GM23338 (cell line): ENCODE results near the gene RTL10. TPM values are rescaled to one million over a fixed set of nuclear protein-coding genes. Genes with fewer than 3 reads are reported as not detected.

ENCODE experiments used
- ATAC-seq: fragments of 200-7000 bp; cut with Tn5 transposase; 3 replicates; pipeline ENCODE4 v1.9.1; 2020
- DNase-seq: peaks from one replicate; pipeline ENCODE4 v3.0.0-alpha.2; 2015; ENCODE audit warnings: low spot score
- H2AFZ ChIP-seq: fragments of 200-600 bp; sonication (generic); 2 replicates; pipeline ENCODE4 v1.8.0; 2016; ENCODE audit warnings: antibody characterized with exemption, mild to moderate bottlenecking, moderate library complexity
- H3F3A ChIP-seq: fragments of 200-600 bp; sonication (generic); replicated peaks from 2 replicates; pipeline ENCODE4 v1.8.0; 2017; ENCODE audit warnings: antibody characterized with exemption, mixed run types, low read depth
- H3K27ac ChIP-seq: fragments of 200-600 bp; sonication (generic); 2 replicates; pipeline ENCODE4 v1.6.1; 2016; ENCODE audit warnings: low read depth
- H3K27me3 ChIP-seq: fragments of 200-600 bp; sonication (generic); 2 replicates; pipeline ENCODE4 v1.8.0; 2016; ENCODE audit warnings: mild to moderate bottlenecking, mixed run types, moderate library complexity; ENCODE audit not compliant: insufficient read depth
- H3K36me3 ChIP-seq: fragments of 200-600 bp; sonication (generic); 2 replicates; pipeline ENCODE4 v1.8.0; 2016; ENCODE audit warnings: mild to moderate bottlenecking; ENCODE audit not compliant: insufficient read depth
- H3K4me1 ChIP-seq: fragments of 200-600 bp; sonication (generic); 2 replicates; pipeline ENCODE4 v1.8.0; 2016; ENCODE audit warnings: mild to moderate bottlenecking, moderate library complexity; ENCODE audit not compliant: insufficient read depth
- H3K4me2 ChIP-seq: fragments of 200-600 bp; sonication (generic); 2 replicates; pipeline ENCODE4 v1.7.1; 2017; ENCODE audit warnings: mixed run types
- H3K4me3 ChIP-seq: fragments of 200-600 bp; sonication (generic); 2 replicates; pipeline ENCODE4 v1.6.1; 2016; ENCODE audit warnings: mixed run types
- H3K79me2 ChIP-seq: fragments of 200-600 bp; sonication (generic); replicated peaks from 2 replicates; pipeline ENCODE4 v1.8.0; 2017; ENCODE audit warnings: mild to moderate bottlenecking; ENCODE audit not compliant: insufficient read depth
- H3K9me2 ChIP-seq: fragments of 200-600 bp; sonication (generic); 2 replicates; pipeline ENCODE4 v1.8.0; 2017; ENCODE audit not compliant: insufficient read depth
- H4K20me1 ChIP-seq: fragments of 200-600 bp; sonication (generic); replicated peaks from 2 replicates; pipeline ENCODE4 v1.8.0; 2017; ENCODE audit warnings: mild to moderate bottlenecking; ENCODE audit not compliant: insufficient read depth
- H3K27ac Mint-ChIP-seq: 2 replicates; pipeline ENCODE4 v1.8.0; 2020; ENCODE audit warnings: inconsistent platforms, mild to moderate bottlenecking, moderate library complexity, mixed read lengths
- H3K27me3 Mint-ChIP-seq: 3 replicates; pipeline ENCODE4 v1.8.0; 2022; ENCODE audit warnings: low read depth, mild to moderate bottlenecking, moderate library complexity, mixed read lengths, inconsistent platforms; ENCODE audit not compliant: insufficient read depth, poor library complexity
- H3K36me3 Mint-ChIP-seq: 3 replicates; pipeline ENCODE4 v1.8.0; 2021; ENCODE audit warnings: low read depth, mild to moderate bottlenecking, inconsistent platforms, moderate library complexity, mixed read lengths
- H3K4me1 Mint-ChIP-seq: 3 replicates; pipeline ENCODE4 v1.8.0; 2020; ENCODE audit warnings: mild to moderate bottlenecking, inconsistent platforms, mixed read lengths
- H3K4me3 Mint-ChIP-seq: 3 replicates; pipeline ENCODE4 v1.8.0; 2021; ENCODE audit warnings: moderate library complexity, mild to moderate bottlenecking, inconsistent platforms, mixed read lengths
- H3K9me3 Mint-ChIP-seq: 3 replicates; pipeline ENCODE4 v1.8.0; 2020; ENCODE audit warnings: moderate library complexity, mild to moderate bottlenecking, inconsistent platforms, mixed read lengths
- CREB1 ChIP-seq: fragments of 250-450 bp; sonication (Bioruptor Pico); IDR thresholded peaks from 2 replicates; pipeline ENCODE4 v1.5.0; 2020; ENCODE audit warnings: low read depth, mild to moderate bottlenecking, moderate library complexity
- ETS1 ChIP-seq: IDR thresholded peaks from 2 replicates; pipeline ENCODE4 v1.6.1; 2016; ENCODE audit warnings: antibody characterized with exemption
- EZH2 ChIP-seq: fragments of 200-600 bp; sonication (generic); IDR thresholded peaks from one replicate; pipeline ENCODE4 v1.8.0; 2017; ENCODE audit warnings: antibody characterized with exemption, mild to moderate bottlenecking, low read depth; ENCODE audit not compliant: unreplicated experiment
- EZH2phosphoT487 ChIP-seq: fragments of 200-600 bp; sonication (generic); IDR thresholded peaks from one replicate; pipeline ENCODE4 v1.8.1; 2018; ENCODE audit warnings: antibody characterized with exemption; ENCODE audit not compliant: unreplicated experiment
- JUNB ChIP-seq: IDR thresholded peaks from one replicate; pipeline ENCODE4 v1.6.1; 2016; ENCODE audit warnings: antibody characterized with exemption; ENCODE audit not compliant: unreplicated experiment
- POLR2AphosphoS5 ChIP-seq: IDR thresholded peaks from 2 replicates; pipeline ENCODE4 v1.6.1; 2016; ENCODE audit warnings: antibody characterized with exemption, low read depth
- REST ChIP-seq: IDR thresholded peaks from one replicate; pipeline ENCODE4 v1.6.1; 2018; ENCODE audit warnings: antibody characterized with exemption; ENCODE audit not compliant: unreplicated experiment
- STAT1 ChIP-seq: IDR thresholded peaks from one replicate; pipeline ENCODE4 v1.6.1; 2016; ENCODE audit warnings: antibody characterized with exemption; ENCODE audit not compliant: unreplicated experiment
- ZNF114 ChIP-seq: fragments of 250-450 bp; sonication (Bioruptor Pico); IDR thresholded peaks from 2 replicates; pipeline ENCODE4 v1.5.0; 2020; ENCODE audit warnings: mild to moderate bottlenecking, moderate library complexity
- ZNF331 ChIP-seq: fragments of 250-450 bp; sonication (Bioruptor Pico); IDR thresholded peaks from 2 replicates; pipeline ENCODE4 v1.5.0; 2020; ENCODE audit warnings: low read depth, mild to moderate bottlenecking, moderate library complexity
- polyA plus RNA-seq: library from polyadenylated mRNA; unstranded; fragments of >200 nt; fragmentation: Nextera tagmentation; extraction: Ambion mirVana; gene quantifications from 2 replicates; pipeline ENCODE4 v1.2.1, GENCODE V29; 2016
- total RNA-seq: library from RNA; depleted of rRNA; stranded (reverse); fragments of >200 nt; shearing (Covaris generic); gene quantifications from 2 replicates; pipeline ENCODE4 v1.2.3, GENCODE V29; 2014
- TF ChIP-seq, protein P1 (sequence below), 2 experiments: fragments of 200-600 bp in 1 of 2; sonication (generic) in 1 of 2; conservative IDR thresholded peaks; 2 replicates each; pipeline versions ENCODE4 v1.5.1 to v1.6.1; 2016 to 2017; ENCODE audit warnings: antibody characterized with exemption in 2 of 2, low read depth in 2 of 2, mild to moderate bottlenecking in 2 of 2, moderate library complexity in 1 of 2

RTL10 gene
- total and polyA plus RNA-seq, 2 experiments from 2014 or later: 9.4 to 17.4 TPM

DNA sequence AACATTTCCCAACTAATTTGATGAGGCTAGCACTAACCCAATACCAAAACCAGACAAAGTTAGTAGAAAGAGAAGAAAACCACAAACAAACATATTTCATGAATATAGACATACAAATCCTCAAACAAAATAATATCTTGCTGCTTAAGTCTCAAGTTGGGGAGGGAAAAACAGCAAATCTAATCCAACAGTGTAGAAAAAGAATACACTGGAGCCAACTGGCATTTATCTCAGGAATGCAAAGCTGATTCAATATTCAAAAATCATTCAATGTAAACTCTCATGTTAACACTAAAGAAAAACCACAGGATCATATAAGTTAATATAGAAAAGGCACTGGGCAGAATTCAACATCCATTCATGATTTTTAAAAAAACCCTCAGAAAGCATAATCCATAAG, 18.2 kb downstream of the RTL10 start:
- H3K27ac Mint-ChIP-seq: no peak overlapping the region
- Histone ChIP-seq H3K4me1 (no peaks in the 10 kb centered on the region), H2AFZ (no peak overlapping the region), H3K27me3 (no peaks in the 10 kb centered on the region), H3K79me2 (no peaks in the 10 kb centered on the region), H3K4me2 (no peak overlapping the region), H3K27ac (no peak overlapping the region), H3F3A (no peaks in the 10 kb centered on the region), H3K9me2 (no peaks in the 10 kb centered on the region), H3K36me3 (no peaks in the 10 kb centered on the region), H3K4me3 (no peak overlapping the region), H4K20me1 (no peaks in the 10 kb centered on the region; the same call in none of the 2 replicates)
- DNase-seq (no peak), ATAC-seq (no peak)
- H3K4me3 Mint-ChIP-seq: no peak overlapping the region
- H3K4me1 Mint-ChIP-seq: peaks cover under 1% of the 10 kb centered on the region; the same call in 1 of the 3 replicates
- H3K9me3 Mint-ChIP-seq: no peaks in the 10 kb centered on the region
- no peaks in the 10 kb centered on the region for H3K36me3 Mint-ChIP-seq
- no peaks in the 10 kb centered on the region for H3K27me3 Mint-ChIP-seq
- TF ChIP-seq ZNF114 (no peak), POLR2AphosphoS5 (no peak), ETS1 (no peak), REST (no peak), EZH2 (no peak), JUNB (no peak), CREB1 (no peak), EZH2phosphoT487 (no peak), STAT1 (no peak)
- TF ChIP-seq, protein P1, sequence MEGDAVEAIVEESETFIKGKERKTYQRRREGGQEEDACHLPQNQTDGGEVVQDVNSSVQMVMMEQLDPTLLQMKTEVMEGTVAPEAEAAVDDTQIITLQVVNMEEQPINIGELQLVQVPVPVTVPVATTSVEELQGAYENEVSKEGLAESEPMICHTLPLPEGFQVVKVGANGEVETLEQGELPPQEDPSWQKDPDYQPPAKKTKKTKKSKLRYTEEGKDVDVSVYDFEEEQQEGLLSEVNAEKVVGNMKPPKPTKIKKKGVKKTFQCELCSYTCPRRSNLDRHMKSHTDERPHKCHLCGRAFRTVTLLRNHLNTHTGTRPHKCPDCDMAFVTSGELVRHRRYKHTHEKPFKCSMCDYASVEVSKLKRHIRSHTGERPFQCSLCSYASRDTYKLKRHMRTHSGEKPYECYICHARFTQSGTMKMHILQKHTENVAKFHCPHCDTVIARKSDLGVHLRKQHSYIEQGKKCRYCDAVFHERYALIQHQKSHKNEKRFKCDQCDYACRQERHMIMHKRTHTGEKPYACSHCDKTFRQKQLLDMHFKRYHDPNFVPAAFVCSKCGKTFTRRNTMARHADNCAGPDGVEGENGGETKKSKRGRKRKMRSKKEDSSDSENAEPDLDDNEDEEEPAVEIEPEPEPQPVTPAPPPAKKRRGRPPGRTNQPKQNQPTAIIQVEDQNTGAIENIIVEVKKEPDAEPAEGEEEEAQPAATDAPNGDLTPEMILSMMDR (conservative IDR thresholded peaks at IDR 0.05; ENCODE audit: low read depth in 2 of 2): no peak

- H3K4me1 ChIP-seq: no peaks in the 10 kb centered on the region
- no peaks in the 10 kb centered on the region for H3K9me2 ChIP-seq
- H3K79me2 ChIP-seq: no peaks in the 10 kb centered on the region
- Mint-ChIP-seq H3K27me3 (no peaks in the 10 kb centered on the region), H3K9me3 (no peaks in the 10 kb centered on the region), H3K27ac (no peak overlapping the region), H3K4me1 (no peaks in the 10 kb centered on the region), H3K4me3 (no peak overlapping the region), H3K36me3 (no peaks in the 10 kb centered on the region)
- H3K27ac ChIP-seq: no peak overlapping the region
- no peak overlapping the region for H3K4me3 ChIP-seq
- H3K27me3 ChIP-seq: no peaks in the 10 kb centered on the region
- no peaks in the 10 kb centered on the region for H3F3A ChIP-seq
- no peak overlapping the region for H2AFZ ChIP-seq
- DNase-seq (no peak), ATAC-seq (no peak)
- H3K4me2 ChIP-seq: no peak overlapping the region
- no peaks in the 10 kb centered on the region for H3K36me3 ChIP-seq
- H4K20me1 ChIP-seq: no peaks in the 10 kb centered on the region; the same call in 1 of the 2 replicates
- TF ChIP-seq ZNF331 (CRISPR knock-in tag): no peak
Measured at GRCh38 chr22:19834599-19834998, 20.1 kb downstream of the RTL10 start.
